ENCODE results near the gene TELO2. TPM values are rescaled to one million over a fixed set of nuclear protein-coding genes. Genes with fewer than 3 reads are reported as not detected.

Gene TELO2
- total RNA-seq, 1 experiment from 2014 or later: 65.4 TPM

GRCh38 chr16:1524366-1524765 is 31.2 kb downstream of the TELO2 start:
- H3K9me3 ChIP-seq (ENCODE audit: control insufficient read depth, insufficient read depth, low read depth, low read length): no peaks in the 10 kb centered on the region
- in situ Hi-C loops (cut with HindIII; ENCODE audit: low pct_unique_long_range_greater_than_20kb, low sequenced_read_pairs): no loop called here
- BruUV-seq (replicated peaks): no TSS peak
- TF ChIP-seq CTCF (IDR thresholded peaks at IDR 0.05) (no peak), POLR2AphosphoS5 (IDR thresholded peaks at IDR 0.05; ENCODE audit: low read depth, low read length) (no peak), SIN3A (IDR thresholded peaks at IDR 0.05; ENCODE audit: borderline replicate concordance, insufficient read depth, low read depth, low read length) (no peak), TCF7L2 (IDR thresholded peaks at IDR 0.05; ENCODE audit: low read depth, low read length) (no peak), REST (IDR thresholded peaks at IDR 0.05; ENCODE audit: insufficient read depth in 1 of 2, low read depth in 2 of 2, low read length in 1 of 2) (no peak)
- intact Hi-C loops (cut with micrococcal nuclease; ENCODE audit: unreplicated experiment): no loop called here
- ChIA-PET CTCF (no interaction called here), POLR2A (no interaction called here)
- H3K36me3 ChIP-seq (ENCODE audit: control insufficient read depth, insufficient read depth, low read length): no peaks in the 10 kb centered on the region
- DNase-seq (ENCODE audit: low read depth, low spot score) (no peak), ATAC-seq (no peak)
- H3K27me3 ChIP-seq (ENCODE audit: control insufficient read depth, insufficient read depth, low read length): no peaks in the 10 kb centered on the region
- H3K4me1 ChIP-seq (ENCODE audit: control insufficient read depth, insufficient read depth, low read length): no peaks in the 10 kb centered on the region
- no peak overlapping the region for H3K4me3 ChIP-seq (ENCODE audit: low read depth in 2 of 2, low read length in 2 of 2)
- no peak overlapping the region for H3K27ac ChIP-seq (ENCODE audit: low read length)

DNA sequence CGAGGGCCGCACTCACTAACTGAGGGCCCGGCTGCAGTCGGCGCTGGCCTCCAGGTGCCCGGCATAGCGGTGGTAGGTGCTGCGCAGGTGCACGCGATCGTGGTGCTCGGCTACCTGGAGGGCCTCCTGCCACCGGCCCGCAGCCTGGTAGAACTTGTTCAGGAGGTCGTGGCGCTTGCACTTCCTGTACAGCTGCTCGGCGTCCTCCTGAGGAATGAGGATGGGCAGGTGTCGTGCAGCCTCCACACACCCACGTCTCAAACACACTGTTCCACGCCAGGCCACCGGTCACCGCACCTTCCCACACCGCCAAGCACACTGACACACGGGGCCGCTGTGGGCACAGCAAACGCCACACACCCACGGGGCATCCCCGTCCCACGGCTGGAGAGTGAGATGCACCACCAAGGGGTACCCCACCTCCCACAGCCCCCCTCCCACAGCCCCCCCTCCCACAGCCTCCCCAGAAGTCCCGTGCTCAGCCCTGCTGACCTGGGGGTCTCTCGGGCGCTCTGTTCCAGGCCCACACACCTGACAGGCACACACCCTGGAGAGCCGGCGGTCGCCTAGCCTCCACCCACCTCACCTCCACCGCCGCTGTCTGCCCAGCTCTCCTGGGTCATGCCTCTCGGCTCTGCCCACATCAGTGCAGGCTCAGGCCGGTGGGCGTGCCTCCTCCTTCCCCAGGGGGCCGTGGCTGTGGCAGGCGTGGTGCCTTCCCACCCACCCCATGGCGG is 32.9 kb downstream of the TELO2 start:
- no peak for TF ChIP-seq POLR2AphosphoS5 (IDR thresholded peaks at IDR 0.05; ENCODE audit: low read depth, low read length)
- no peak for TF ChIP-seq REST (IDR thresholded peaks at IDR 0.05; ENCODE audit: insufficient read depth in 1 of 2, low read depth in 2 of 2, low read length in 1 of 2)
- no peak for TF ChIP-seq TCF7L2 (IDR thresholded peaks at IDR 0.05; ENCODE audit: low read depth, low read length)
- TF ChIP-seq CTCF (IDR thresholded peaks at IDR 0.05): no peak
- no peak for TF ChIP-seq SIN3A (IDR thresholded peaks at IDR 0.05; ENCODE audit: borderline replicate concordance, insufficient read depth, low read depth, low read length)
- no peak overlapping the region for H3K4me3 ChIP-seq (ENCODE audit: low read depth in 2 of 2, low read length in 2 of 2)
- no peaks in the 10 kb centered on the region for H3K36me3 ChIP-seq (ENCODE audit: control insufficient read depth, insufficient read depth, low read length)
- no peak for ATAC-seq
- POLR2A ChIA-PET: no interaction called here
- BruUV-seq (replicated peaks): no TSS peak
- H3K27me3 ChIP-seq (ENCODE audit: control insufficient read depth, insufficient read depth, low read length): no peaks in the 10 kb centered on the region
- in situ Hi-C loops (cut with HindIII; ENCODE audit: low pct_unique_long_range_greater_than_20kb, low sequenced_read_pairs) (no loop called here), intact Hi-C loops (cut with micrococcal nuclease; ENCODE audit: unreplicated experiment) (no loop called here)
- H3K27ac ChIP-seq (ENCODE audit: low read length): no peak overlapping the region
- CTCF ChIA-PET: no interaction called here
- no peak for DNase-seq (ENCODE audit: low read depth, low spot score)
- no peaks in the 10 kb centered on the region for H3K4me1 ChIP-seq (ENCODE audit: control insufficient read depth, insufficient read depth, low read length)
- no peaks in the 10 kb centered on the region for H3K9me3 ChIP-seq (ENCODE audit: control insufficient read depth, insufficient read depth, low read depth, low read length)
